HG02759 (cell line): ENCODE results near the gene TRAF6.
"Not testable (repeated sequence)": the region's sequence is repeated elsewhere in the genome, so short reads cannot be mapped to it uniquely, and the experiment has no call there.

Experiments
- ATAC-seq: cut with Tn5 transposase; IDR thresholded peaks from one replicate; pipeline ENCODE4 v1.9.1; 2021; ENCODE audit warnings: mild to moderate bottlenecking, moderate library complexity; ENCODE audit not compliant: unreplicated experiment

TRAF6 gene

GRCh38 chr11:36498721-36499120 is 11.4 kb downstream of the TRAF6 start:
- no peak for ATAC-seq

- no peak for ATAC-seq
Measured at GRCh38 chr11:36493332-36493731, 16.7 kb downstream of the TRAF6 start.

- ATAC-seq = peak; percentile 42
Measured at GRCh38 chr11:36492724-36493304, 17.3 kb downstream of the TRAF6 start.

GRCh38 chr11:36490026-36490806 is 19.9 kb downstream of the TRAF6 start:
- ATAC-seq = no peak

GRCh38 chr11:36488096-36488495 is 22.0 kb downstream of the TRAF6 start:
- peak; percentile 67 for ATAC-seq

GRCh38 chr11:36487619-36488018 is 22.5 kb downstream of the TRAF6 start:
- ATAC-seq = no peak

GRCh38 chr11:36485298-36486002 is 24.6 kb downstream of the TRAF6 start:
- no peak for ATAC-seq

- not testable (repeated sequence) for ATAC-seq
Measured at GRCh38 chr11:36483042-36483441, 27.0 kb downstream of the TRAF6 start.

- ATAC-seq = no peak
Measured at GRCh38 chr11:36480833-36481232, 29.2 kb downstream of the TRAF6 start.

- ATAC-seq = no peak
Measured at GRCh38 chr11:36478700-36479329, 31.3 kb downstream of the TRAF6 start.

GRCh38 chr11:36475192-36475591 is 34.9 kb downstream of the TRAF6 start:
- no peak for ATAC-seq

- ATAC-seq = no peak
Measured at GRCh38 chr11:36471577-36471976, 38.5 kb downstream of the TRAF6 start.

GRCh38 chr11:36469881-36470802 is 39.9 kb downstream of the TRAF6 start:
- no peak for ATAC-seq

- ATAC-seq = no peak
Measured at GRCh38 chr11:36469063-36469462, 41.0 kb downstream of the TRAF6 start.

GRCh38 chr11:36467916-36468315 is 42.2 kb downstream of the TRAF6 start:
- ATAC-seq = no peak

- ATAC-seq = no peak
Measured at GRCh38 chr11:36467012-36467411, 43.1 kb downstream of the TRAF6 start.

- no peak for ATAC-seq
Measured at GRCh38 chr11:36465449-36466163, 44.5 kb downstream of the TRAF6 start.

- ATAC-seq = no peak
Measured at GRCh38 chr11:36464720-36465119, 45.4 kb downstream of the TRAF6 start.

- ATAC-seq = no peak
Measured at GRCh38 chr11:36463781-36464180, 46.3 kb downstream of the TRAF6 start.

GRCh38 chr11:36462321-36462720 is 47.8 kb downstream of the TRAF6 start:
- ATAC-seq = no peak
